ENCODE measurements around the gene RAMP2.
"Not testable (repeated sequence)": the region's sequence is repeated elsewhere in the genome, so short reads cannot be mapped to it uniquely, and the experiment has no call there.

RAMP2 gene

GRCh38 chr17:42769964-42770363 lies 8.9 kb downstream of the RAMP2 start:
- DNase-seq: not testable (repeated sequence)

GRCh38 chr17:42772945-42773289 lies 11.9 kb downstream of the RAMP2 start:
- DNase-seq: no peak

DNA sequence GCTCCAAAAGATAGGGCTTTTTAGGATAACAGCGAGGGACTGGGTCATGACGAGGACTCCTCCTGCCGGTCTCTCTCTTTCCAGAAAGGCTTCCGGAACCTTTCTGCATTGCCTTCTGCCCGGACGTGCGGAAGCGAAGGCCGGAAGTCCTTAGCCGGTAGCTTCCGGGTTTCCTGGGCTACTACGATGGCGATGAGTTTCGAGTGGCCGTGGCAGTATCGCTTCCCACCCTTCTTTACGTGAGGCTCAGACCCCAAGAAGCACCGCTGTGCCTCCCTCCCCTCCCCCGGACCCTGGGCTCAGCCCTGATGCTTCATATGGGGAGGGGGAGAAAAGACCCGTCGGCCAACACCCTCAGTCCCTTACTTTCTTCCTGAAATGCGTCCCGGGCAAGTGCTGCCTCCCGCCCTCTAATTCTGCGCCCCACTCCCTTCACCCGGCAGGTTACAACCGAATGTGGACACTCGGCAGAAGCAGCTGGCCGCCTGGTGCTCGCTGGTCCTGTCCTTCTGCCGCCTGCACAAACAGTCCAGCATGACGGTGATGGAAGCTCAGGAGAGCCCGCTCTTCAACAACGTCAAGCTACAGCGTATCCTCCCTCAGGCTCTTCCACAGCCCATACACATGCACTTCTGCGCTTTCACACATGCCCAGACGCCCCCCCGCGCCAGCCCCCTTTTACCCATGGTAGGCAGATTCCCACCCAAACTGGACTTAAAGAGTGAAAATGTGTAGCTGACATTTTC lies 12.4 kb downstream of the RAMP2 start, which contains the start of gene VPS25:
Gene VPS25, plus strand, starts transcription at position 160 of the 746 bp plus-strand sequence. Its CDS starts 27 bp downstream, at position 187.
- peak; percentile 81 for DNase-seq

DNA sequence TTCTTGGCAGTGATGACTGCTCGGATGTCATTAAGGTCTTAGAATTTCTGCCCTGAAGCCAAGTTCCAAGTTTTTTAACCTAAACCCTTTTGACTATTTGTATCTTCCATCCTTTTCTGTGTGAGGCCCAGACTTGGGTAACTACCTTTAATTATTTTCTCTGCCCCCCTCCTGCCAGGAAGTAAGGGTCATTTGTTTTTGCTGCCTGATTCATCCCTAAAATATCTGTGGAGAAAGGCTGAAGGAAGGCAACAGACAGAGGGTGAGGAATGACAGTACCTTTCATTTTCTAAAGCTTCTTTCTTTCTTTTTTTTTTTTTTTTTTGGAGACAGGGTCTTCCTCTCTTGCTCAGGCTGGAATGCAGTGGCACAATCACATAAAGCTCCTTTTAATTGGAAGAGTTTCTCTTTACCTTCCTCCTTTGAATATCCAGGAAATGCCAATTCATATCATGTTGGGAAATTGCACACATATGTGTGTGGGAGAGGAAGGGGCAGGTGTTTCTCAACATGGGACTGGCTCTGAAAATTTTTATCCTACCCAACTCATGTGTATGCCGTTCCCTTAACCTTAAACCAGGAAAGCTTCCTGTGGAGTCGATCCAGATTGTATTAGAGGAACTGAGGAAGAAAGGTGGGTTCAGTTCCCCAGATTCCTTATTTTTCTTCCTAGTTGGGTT lies 13.2 kb downstream of the RAMP2 start:
- DNase-seq: peak; percentile 59

DNA sequence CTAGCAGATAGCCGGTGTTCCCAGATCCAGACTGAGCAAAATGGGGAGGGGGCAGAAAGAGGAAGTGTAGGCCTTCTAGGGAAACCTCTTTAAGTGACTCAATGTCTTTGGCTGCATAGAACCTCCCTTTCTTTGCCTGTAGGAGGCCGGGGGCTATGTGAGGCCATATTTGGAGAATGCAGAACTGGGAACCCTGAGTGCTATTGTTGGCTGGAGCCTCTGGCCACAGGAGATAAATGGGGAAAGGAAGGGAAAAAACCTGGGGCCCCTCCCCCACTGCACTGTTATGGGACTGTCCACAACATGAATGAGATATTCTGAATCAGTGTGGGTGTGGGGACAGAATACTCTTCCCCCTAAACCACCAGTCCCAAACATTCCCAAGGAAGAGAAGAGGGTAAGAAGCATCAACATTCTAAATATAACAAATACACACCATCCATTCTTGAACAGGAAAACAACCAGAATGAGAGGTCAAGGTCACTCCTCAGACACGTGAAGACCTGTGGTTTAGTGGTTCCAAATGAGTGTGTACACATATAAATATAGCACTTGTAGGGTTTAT lies 14.6 kb downstream of the RAMP2 start:
- no peak for DNase-seq

GRCh38 chr17:42778570-42778969 lies 17.5 kb downstream of the RAMP2 start:
- DNase-seq: no peak

DNA sequence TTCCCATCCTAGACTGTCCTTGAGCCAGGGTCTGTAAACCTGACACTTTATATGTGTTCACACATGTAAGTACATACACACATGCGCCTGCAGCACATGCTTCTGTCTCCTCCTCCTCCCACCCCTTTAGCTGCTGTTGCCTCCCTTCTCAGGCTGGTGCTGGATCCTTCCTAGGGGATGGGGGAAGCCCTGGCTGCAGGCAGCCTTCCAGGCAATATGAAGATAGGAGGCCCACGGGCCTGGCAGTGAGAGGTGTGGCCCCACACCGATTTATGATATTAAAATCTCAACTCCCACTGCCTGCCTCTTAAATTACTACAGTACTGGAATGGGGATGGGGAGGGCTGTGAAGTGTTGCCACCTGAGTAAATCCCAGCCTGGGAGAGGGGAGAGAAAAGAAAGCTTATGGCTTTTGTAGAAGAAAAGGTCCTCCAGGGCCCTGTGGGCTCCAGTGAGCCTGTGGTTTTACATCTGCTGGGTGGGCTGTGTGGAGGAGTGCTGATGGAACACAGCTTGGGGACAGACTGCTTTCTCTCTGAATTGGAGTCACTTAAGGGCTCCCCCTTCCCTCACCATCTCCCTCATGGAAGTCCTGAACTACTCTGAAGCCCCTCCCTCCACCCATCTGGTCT lies 18.4 kb downstream of the RAMP2 start:
- no peak for DNase-seq

- DNase-seq: peak; percentile 43
These were observed 19.2 kb downstream of the RAMP2 start, which contains the start of gene WNK4 for GRCh38 chr17:42779936-42780850. Gene WNK4, plus strand, starts transcription at chr17:42780610. Its CDS starts 89 bp downstream, at chr17:42780699.

GRCh38 chr17:42780851-42781638 lies 20.0 kb downstream of the RAMP2 start:
- DNase-seq: no peak

- no peak for DNase-seq
These were observed 20.7 kb downstream of the RAMP2 start for GRCh38 chr17:42781639-42782165.

- no peak for DNase-seq
These were observed 21.4 kb downstream of the RAMP2 start for GRCh38 chr17:42782166-42783061.

GRCh38 chr17:42783062-42783790 lies 22.2 kb downstream of the RAMP2 start:
- DNase-seq: peak; percentile 85

- no peak for DNase-seq
These were observed 22.7 kb downstream of the RAMP2 start for GRCh38 chr17:42783791-42784138.

DNA sequence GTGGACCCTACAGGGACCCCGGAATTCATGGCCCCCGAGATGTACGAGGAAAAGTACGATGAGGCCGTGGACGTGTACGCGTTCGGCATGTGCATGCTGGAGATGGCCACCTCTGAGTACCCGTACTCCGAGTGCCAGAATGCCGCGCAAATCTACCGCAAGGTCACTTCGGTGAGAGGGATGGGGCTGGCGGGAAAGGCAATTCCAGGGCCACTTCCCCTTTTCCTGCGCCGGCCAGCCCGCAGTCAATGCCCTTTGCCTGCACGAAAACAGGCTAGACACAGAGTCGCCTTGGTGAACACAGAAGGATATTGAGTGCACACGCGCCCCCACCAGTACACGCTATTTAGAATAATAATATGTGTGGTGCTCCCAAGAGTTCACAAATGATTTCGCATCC lies 23.4 kb downstream of the RAMP2 start:
- DNase-seq: no peak

DNA sequence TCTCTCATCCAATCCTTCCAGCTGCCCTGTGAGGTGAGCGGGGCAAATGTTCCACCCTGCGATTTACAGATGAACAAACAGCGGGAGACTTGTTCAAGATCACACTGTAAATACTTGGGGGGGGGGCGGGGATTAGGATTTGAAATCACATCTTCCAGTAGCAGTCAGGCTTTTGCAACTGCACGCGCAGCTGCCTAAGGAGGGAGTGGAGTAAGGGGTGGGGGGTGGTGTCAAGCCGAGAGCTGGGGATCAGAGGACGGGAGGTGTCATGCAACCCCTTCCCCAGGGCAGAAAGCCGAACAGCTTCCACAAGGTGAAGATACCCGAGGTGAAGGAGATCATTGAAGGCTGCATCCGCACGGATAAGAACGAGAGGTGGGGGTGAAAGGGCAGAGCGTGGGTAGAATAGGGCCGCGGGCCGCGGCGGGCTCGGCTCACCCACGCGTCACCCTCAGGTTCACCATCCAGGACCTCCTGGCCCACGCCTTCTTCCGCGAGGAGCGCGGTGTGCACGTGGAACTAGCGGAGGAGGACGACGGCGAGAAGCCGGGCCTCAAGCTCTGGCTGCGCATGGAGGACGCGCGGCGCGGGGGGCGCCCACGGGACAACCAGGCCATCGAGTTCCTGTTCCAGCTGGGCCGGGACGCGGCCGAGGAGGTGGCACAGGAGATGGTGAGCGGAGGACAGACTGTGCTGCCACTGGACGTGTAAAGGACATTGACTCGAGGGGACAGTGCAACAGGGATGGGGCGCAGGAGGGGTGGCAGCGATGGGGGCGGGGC lies 24.0 kb downstream of the RAMP2 start:
- no peak for DNase-seq

- no peak for DNase-seq
These were observed 26.2 kb downstream of the RAMP2 start for GRCh38 chr17:42787266-42787665.

DNA sequence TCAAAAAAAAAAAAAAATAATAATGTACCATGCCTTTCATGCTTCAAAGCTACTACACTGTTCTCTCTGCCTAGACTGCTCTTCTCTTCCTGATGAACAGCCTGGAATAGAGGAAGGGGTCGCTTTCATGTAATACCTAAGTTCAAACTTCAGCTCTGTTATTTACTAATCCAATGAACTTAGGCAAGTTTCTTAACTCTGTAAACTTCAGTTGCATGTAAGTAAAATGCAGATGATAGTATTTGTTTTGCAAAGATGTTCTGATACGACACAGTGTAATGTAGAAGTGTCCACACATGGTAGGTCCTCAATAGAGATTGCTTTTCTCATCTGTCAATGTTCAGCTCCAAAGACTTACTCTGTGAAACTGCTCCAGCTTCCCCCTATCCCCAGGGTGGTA lies 30.9 kb downstream of the RAMP2 start:
- DNase-seq: no peak

GRCh38 chr17:42792545-42792944 lies 31.5 kb downstream of the RAMP2 start:
- no peak for DNase-seq

DNA sequence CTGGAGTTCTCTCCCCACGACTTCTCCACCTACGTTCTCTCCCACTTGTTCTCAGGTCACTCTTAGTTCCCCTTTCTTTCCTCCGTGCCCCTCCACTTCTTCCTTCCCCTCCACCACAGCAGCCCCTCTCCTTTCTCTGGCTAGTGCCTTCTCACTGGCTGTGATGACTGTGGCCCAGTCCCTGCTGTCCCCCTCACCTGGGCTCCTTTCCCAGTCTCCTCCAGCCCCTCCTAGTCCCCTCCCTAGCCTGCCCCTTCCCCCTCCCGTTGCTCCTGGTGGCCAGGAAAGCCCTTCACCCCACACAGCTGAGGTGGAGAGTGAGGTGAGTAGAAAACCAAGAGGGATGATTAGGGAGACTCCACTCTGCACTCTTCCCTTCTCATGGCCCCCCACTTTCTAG lies 34.0 kb downstream of the RAMP2 start:
- DNase-seq: no peak

Data from HCEC 1CT (cell line).